Testis (tissue), 3 donors: ENCODE measurements around the gene UBE2G1. TPM values are rescaled to one million over a fixed set of nuclear protein-coding genes. Genes with fewer than 3 reads are reported as not detected.

ENCODE experiments used
- DNase-seq: peaks from one replicate; pipeline ENCODE4 v3.0.0-alpha.2; 2019
- H3K27ac ChIP-seq, 2 donors: fragments of 200-600 bp; sonication (generic); one replicate each; pipeline ENCODE4 v1.5.1; 2019
- H3K27me3 ChIP-seq: fragments of 200-600 bp; sonication (generic); one replicate; pipeline ENCODE4 v1.5.1; 2019
- H3K36me3 ChIP-seq: fragments of 200-600 bp; sonication (generic); one replicate; pipeline ENCODE4 v1.5.1; 2017; ENCODE audit warnings: low read depth; ENCODE audit errors: missing control alignments
- H3K4me1 ChIP-seq: fragments of 200-600 bp; sonication (generic); one replicate; pipeline ENCODE4 v1.5.1; 2019
- H3K4me3 ChIP-seq, 2 donors: fragments of 200-600 bp; sonication (generic); one replicate each; pipeline ENCODE4 v1.5.1; 2017 to 2019
- H3K9me3 ChIP-seq: fragments of 200-600 bp; sonication (generic); one replicate; pipeline ENCODE4 v1.5.1; 2017
- POLR2A ChIP-seq: fragments of 450-650 bp; IDR thresholded peaks from one replicate; pipeline ENCODE4 v1.6.1; 2017; ENCODE audit warnings: antibody characterized with exemption, mild to moderate bottlenecking, moderate library complexity
- WGBS, 2 donors: methylation state at CpG; one replicate each; pipeline ENCODE4 v1.1.5; 2018; 5-methylcytosine and 5-hydroxymethylcytosine counted together
- intact Hi-C: fragments of 100-400 bp; cut with DNase I; formaldehyde crosslinking; loops from one replicate; pipeline ENCODE4 v1.15.1; 2023; ENCODE audit warnings: low total_unique reads
- polyA plus RNA-seq: library from polyadenylated mRNA; stranded (reverse); fragments of 350-450 nt; fragmentation: Illumina TruSeq; extraction: RNeasy Lipid Tissue Mini Kit (QIAGEN cat#74804); gene quantifications from one replicate; pipeline ENCODE4 v1.2.3, GENCODE V29; 2014; ENCODE audit warnings: low read depth, low replicate concordance; ENCODE audit not compliant: insufficient read depth
- small RNA-seq, 2 donors: library from RNA; depleted of rRNA; stranded (forward); fragments of <200 nt; gene quantifications; one replicate each; pipeline ENCODE3, GENCODE V24; 2016
- total RNA-seq, 2 donors: library from RNA; depleted of rRNA; stranded (reverse); fragments of >200 nt; gene quantifications; one replicate each; pipeline ENCODE4 v1.2.3, GENCODE V29; 2016
- TF ChIP-seq, protein P1 (sequence below), 3 experiments: fragments of 450-650 bp in 2 of 3; fragments of 200-600 bp in 1 of 3; sonication (generic) in 1 of 3; IDR thresholded peaks; one replicate each; pipeline ENCODE4 v1.5.1; 2016 to 2019; ENCODE audit warnings: antibody characterized with exemption in 3 of 3, mild to moderate bottlenecking in 2 of 3, moderate library complexity in 1 of 3

Gene UBE2G1
- total and polyA plus RNA-seq, 3 donors from 2014 or later, result 50.1 to 66.1 (median 60.7) TPM

GRCh38 chr17:4221163-4221562 is 145.3 kb downstream of the UBE2G1 start:
- peaks cover 9% of the 10 kb centered on the region for H3K4me1 ChIP-seq
- TF ChIP-seq POLR2A, result no peak
- TF ChIP-seq, protein P1, sequence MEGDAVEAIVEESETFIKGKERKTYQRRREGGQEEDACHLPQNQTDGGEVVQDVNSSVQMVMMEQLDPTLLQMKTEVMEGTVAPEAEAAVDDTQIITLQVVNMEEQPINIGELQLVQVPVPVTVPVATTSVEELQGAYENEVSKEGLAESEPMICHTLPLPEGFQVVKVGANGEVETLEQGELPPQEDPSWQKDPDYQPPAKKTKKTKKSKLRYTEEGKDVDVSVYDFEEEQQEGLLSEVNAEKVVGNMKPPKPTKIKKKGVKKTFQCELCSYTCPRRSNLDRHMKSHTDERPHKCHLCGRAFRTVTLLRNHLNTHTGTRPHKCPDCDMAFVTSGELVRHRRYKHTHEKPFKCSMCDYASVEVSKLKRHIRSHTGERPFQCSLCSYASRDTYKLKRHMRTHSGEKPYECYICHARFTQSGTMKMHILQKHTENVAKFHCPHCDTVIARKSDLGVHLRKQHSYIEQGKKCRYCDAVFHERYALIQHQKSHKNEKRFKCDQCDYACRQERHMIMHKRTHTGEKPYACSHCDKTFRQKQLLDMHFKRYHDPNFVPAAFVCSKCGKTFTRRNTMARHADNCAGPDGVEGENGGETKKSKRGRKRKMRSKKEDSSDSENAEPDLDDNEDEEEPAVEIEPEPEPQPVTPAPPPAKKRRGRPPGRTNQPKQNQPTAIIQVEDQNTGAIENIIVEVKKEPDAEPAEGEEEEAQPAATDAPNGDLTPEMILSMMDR (IDR thresholded peaks at IDR 0.05), result no peak
- no peak for DNase-seq
- 36 to 38% methylated on average over 4 of the region's 4 CpGs for whole genome bisulfite sequencing, 2 donors
- H3K36me3 ChIP-seq, result no peaks in the 10 kb centered on the region
- intact Hi-C loops, result no loop called here
- peak overlapping the region in 1 of 2 donors; percentile 64 for H3K27ac ChIP-seq
- no peaks in the 10 kb centered on the region for H3K27me3 ChIP-seq
- no peak overlapping the region for H3K4me3 ChIP-seq
- no peaks in the 10 kb centered on the region for H3K9me3 ChIP-seq

- Histone ChIP-seq H3K4me3 (no peak overlapping the region), H3K36me3 (no peaks in the 10 kb centered on the region), H3K27me3 (no peaks in the 10 kb centered on the region), H3K4me1 (peaks cover 9% of the 10 kb centered on the region), H3K27ac (peak overlapping the region; percentile 2 to 64), H3K9me3 (no peaks in the 10 kb centered on the region)
- 31 to 42% methylated on average over 7 of the region's 7 CpGs for WGBS, 2 donors
- TF ChIP-seq POLR2A, result no peak
- TF ChIP-seq, protein P1 (IDR thresholded peaks at IDR 0.05), result no peak
- intact Hi-C loops, result no loop called here
- peak; percentile 55 for DNase-seq
Measured at GRCh38 chr17:4220655-4221054, 145.8 kb downstream of the UBE2G1 start.

Small RNAs within 50 kb of the gene (small RNA-seq; reads per million reads assigned to genes)
- 0 reads per million in 2 donors for gene RN7SL774P

Other genes starting within 250 kb of the UBE2G1 start
- gene ZZEF1, start 223.6 kb downstream of the UBE2G1 start, total RNA-seq, result 100 to 1,000 TPM; 115 to 129 TPM
- 36.3 TPM for gene ZZEF1, start 223.6 kb downstream of the UBE2G1 start, polyA plus RNA-seq
- gene CYB5D2, start 223.5 kb downstream of the UBE2G1 start, total RNA-seq, result 10 to 100 TPM; 75.1 to 90.3 TPM
- 102 TPM for gene CYB5D2, start 223.5 kb downstream of the UBE2G1 start, polyA plus RNA-seq
- 10 to 100 TPM; 34.6 to 40.9 TPM for gene ANKFY1, start 102.7 kb downstream of the UBE2G1 start, total RNA-seq
- 20.3 TPM for gene ANKFY1, start 102.7 kb downstream of the UBE2G1 start, polyA plus RNA-seq
- gene SPNS3, start 67.3 kb upstream of the UBE2G1 start, total RNA-seq, result 1 to 10 TPM in 1 of 2 donors, under 1 TPM in 1; 0.39 to 1.4 TPM
- 0.75 TPM for gene SPNS3, start 67.3 kb upstream of the UBE2G1 start, polyA plus RNA-seq
- gene SPNS2, start 132.2 kb upstream of the UBE2G1 start, total RNA-seq, result 1 to 10 TPM; 6.7 to 8.0 TPM
- 11.5 TPM for gene SPNS2, start 132.2 kb upstream of the UBE2G1 start, polyA plus RNA-seq
- gene MYBBP1A, start 188.7 kb upstream of the UBE2G1 start, total RNA-seq, result 10 to 100 TPM; 74.1 to 78.9 TPM
- gene MYBBP1A, start 188.7 kb upstream of the UBE2G1 start, polyA plus RNA-seq, result 32.9 TPM
- gene GGT6, start 193.9 kb upstream of the UBE2G1 start, total RNA-seq, result 1 to 10 TPM; 3.8 to 5.9 TPM
- gene GGT6, start 193.9 kb upstream of the UBE2G1 start, polyA plus RNA-seq, result 2.5 TPM
- 1 to 10 TPM; 2.6 to 4.3 TPM for gene SMTNL2, start 217.9 kb upstream of the UBE2G1 start, total RNA-seq
- gene SMTNL2, start 217.9 kb upstream of the UBE2G1 start, polyA plus RNA-seq, result 6.9 TPM